MV-4-11 (cell line): ENCODE measurements around the gene CTU1.

Experiments
- DNase-seq: peaks from one replicate; lab custom pipeline; 2025; lab: John Stamatoyannopoulos, UW

CTU1 gene

GRCh38 chr19:51082611-51083010 is 25.6 kb downstream of the CTU1 start, which contains the start of gene KLK14:
Gene KLK14 (minus strand): TSS chr19:51082887. CDS start chr19:51082614, 273 bp downstream.
- no peak for DNase-seq

DNA sequence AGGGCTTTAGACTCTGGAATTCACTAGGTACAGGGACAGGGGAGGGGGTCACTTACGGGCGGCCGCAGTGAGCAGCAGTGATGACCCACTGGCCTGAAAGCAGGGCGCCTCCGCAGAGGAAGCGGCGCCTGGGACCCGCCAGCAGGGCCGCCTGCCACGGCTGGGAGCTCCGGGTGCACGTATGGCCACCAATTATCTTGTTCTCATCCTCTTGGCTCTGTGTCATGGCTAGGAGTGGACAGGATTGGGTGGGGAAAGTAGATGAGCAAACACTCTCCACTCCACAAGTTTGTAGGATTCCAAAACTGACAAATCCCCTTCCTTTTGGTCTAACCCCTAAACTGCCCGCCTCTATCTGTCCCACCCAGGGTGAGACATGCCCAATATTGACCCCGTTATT is 26.7 kb downstream of the CTU1 start:
- no peak for DNase-seq

GRCh38 chr19:51079481-51080110 is 28.6 kb downstream of the CTU1 start:
- no peak for DNase-seq

DNA sequence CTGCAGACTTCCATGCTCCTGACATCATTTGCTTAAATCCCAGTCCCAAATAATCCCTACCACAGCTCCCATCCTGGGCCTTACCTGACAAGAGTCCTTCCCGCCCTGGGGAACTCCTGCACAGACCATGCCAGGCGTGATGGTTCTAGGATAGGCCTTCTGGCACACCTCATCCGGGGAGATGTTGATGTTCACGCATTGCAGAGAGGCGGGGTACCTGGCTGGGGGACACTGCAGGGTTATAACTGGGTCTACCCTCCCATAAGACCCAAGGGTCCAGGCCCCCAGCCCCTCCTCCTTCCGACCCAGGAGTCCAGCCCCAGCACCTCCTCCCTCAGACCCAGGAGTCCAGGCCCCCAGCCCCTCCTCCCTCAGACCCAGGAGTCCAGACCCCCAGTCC is 29.5 kb downstream of the CTU1 start:
- DNase-seq, result no peak

- no peak for DNase-seq
These were observed 30.1 kb downstream of the CTU1 start for GRCh38 chr19:51078104-51078503.

- DNase-seq, result no peak
These were observed 31.5 kb downstream of the CTU1 start for GRCh38 chr19:51076631-51077213.

DNA sequence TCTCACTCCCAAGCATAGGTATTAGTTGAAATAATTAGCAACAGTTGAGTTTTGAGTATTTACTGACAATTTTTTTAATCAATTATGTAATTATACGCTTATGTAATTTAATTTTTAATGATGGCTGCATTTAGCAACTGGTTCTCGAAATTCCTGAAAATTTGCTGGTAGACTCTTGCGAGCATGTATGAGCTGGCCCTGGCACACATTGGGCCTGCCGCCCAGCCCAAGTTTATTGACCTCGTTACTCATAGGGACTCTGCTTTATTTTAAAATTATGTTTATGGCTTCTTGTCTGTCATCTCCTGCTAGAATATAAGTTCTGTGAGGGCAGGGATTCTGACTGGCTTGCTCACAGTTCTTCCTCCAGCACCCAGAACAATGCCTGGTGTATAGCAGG is 32.2 kb downstream of the CTU1 start:
- no peak for DNase-seq

- DNase-seq, result no peak
These were observed 37.2 kb downstream of the CTU1 start for GRCh38 chr19:51071095-51071405.

DNA sequence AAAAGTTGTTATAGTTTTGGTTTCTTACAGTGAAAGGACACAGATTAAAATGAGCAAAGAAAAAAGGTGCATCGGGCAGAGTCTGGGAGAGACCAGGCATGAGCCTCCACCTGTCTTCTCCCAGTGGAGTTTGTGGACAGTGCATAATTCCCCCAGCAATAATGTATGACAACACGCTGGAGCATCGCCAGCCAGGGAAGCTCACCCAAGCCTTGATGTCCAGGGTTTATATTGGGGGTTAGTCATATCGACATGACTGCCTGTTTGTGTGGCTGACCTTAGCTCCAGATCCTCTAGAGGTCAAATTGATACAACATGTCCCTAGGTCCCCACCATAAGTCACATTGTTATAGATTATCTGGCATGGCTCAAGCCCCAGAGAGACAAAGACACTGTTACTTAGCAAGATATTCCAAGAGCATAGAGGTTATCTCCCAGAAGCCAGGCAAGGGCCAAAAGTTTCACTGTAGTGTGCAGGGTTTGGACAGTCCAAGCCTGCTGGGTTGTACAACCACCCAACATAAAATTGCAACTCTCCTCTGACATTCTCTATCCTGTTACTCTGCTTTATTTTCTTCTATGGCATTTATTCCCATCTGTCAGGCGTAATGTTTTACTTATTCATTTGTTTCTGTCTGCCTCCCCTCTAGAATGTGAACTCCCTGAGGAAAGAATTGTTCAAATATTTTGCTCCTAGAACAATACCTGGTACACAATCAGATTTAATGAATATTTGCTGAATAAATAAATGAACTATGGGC is 37.7 kb downstream of the CTU1 start:
- no peak for DNase-seq

DNA sequence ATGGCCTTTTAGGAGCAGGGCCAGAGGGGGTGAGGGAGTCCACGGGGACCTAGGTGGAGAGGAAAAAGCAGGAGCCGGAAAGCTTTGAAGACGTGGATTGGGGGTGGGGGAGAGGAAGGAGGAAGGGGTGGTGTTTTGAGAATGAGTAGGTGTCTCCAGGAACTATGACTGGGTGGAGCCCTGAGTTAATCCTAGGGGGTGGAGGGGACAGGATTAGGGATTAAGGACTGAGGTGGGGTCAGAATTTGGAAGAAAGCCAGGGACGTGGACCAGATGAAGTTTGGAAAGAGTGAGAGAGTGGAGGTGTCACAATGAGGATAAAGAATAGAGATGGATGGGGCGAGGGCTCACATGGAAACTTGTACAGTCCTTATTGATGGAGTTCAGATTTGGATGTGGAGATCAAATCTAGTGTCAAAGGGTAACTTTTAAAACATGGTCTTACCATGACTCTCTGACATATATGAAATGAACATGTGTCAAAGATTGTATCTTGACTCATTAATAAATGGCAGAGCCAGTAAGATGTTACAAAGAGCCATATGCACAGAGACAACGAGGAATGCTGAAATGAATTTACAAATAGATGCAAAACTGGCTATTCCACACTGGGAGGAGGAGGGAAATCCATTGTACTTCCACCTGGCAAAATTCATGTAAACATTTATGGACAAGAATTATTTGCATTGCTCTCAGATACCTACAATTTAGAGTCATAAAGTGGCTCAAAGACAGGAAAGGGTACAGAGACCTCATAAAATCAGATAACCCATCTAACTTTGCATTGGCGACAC is 41.6 kb downstream of the CTU1 start:
- no peak for DNase-seq

- no peak for DNase-seq
These were observed 42.8 kb downstream of the CTU1 start for GRCh38 chr19:51065221-51065960.

DNA sequence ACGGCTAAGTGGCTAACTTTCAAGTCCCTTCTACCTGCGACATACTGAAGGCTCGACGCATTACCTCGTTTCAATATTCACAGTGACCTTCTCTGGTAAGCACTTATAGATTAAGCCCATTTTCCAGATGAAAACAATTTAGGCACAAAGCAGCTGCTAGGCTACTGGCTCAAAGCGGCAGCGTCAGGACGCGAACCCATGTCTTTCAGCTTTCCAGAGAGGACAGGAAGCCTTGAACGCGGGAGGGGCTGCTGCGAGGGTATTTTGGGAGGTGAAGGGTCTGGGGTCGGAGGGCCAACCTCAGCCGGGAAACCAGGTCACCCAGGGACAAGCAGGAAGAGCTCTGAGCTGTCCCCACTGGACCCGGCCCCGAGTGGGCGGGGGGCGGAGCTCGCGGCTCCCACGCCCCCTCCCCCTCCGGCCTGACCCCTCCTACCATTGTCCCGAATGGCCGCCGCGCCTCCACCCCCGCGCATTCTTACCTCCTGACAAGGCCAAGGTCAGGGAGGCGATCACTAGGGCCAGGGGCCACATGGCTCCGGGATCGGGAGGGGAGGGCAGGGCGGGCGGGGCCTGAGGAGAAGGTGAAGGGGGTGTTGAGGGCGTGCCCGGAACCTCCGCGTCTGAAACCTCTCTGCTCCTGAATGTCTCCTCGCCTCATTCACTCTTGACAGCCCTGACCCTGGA is 43.5 kb downstream of the CTU1 start, which contains the start of gene KLK13:
Gene KLK13, minus strand, starts transcription at position 559 of the 687 bp plus-strand sequence. Its CDS starts 25 bp downstream, at position 534.
- no peak for DNase-seq

DNA sequence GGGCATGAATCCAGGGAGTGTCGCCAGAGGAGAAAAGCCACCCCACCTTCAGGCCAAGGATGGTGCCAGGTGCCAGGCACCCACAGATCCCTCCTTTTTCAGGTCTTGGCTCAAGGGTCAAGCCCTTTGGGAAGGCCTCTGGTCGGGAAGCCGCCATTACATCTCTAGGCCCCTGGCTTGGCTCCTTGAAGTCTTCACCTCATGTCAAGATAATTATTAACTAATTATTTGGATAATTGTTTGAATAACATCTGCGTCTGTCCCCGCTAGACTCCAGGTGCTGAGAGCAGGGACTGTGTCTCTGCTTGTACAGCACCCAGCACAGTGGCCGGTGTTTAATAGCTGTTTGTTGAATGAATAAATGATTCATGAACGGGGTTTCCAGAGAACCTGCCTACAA is 44.5 kb downstream of the CTU1 start:
- no peak for DNase-seq

DNA sequence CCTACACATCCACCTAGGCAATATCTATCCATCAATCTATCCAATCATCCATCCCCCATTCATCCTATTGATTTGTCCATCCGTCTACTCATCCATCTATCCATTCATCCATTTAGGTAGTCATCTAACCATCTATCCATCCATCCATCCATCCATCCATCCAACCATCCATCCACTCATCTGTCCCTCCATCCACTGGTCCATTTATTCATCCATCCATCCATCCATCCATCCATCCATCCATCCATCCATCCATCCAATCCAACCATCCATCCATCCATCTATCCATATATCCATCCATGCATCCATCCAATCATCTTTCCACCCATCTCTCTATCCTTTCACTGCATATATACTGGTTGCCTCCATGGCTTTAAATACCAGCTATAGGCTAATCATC is 47.2 kb downstream of the CTU1 start:
- DNase-seq, result no peak

- DNase-seq, result no peak
These were observed 47.9 kb downstream of the CTU1 start for GRCh38 chr19:51060336-51060735.

GRCh38 chr19:51059715-51060114 is 48.5 kb downstream of the CTU1 start:
- no peak for DNase-seq

DNA sequence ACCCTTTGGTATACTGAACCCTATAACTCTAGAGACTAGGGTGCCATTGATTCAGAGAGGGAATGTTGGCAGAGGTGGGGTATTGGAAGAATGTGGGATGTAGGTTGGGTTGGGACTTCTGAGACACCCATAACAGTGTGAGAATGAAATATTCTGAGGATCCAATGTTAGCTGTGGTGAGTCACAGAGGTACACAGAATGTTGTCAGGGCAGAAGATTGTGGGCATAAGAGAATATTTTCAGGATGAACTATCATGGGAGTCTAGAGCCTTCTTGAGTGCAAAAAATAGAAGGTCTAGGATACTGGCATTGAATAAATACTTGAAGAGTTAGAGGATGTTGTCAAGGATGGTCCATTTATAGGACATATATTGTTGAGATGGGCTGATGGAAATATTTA is 52.3 kb downstream of the CTU1 start:
- no peak for DNase-seq
